HG03159 (cell line): ENCODE results near the gene SMG6.
A peak's percentile ranks its signal among the peaks of the same experiment; 100 is the strongest.
"Not testable (repeated sequence)": the region's sequence is repeated elsewhere in the genome, so short reads cannot be mapped to it uniquely, and the experiment has no call there.

ENCODE experiments used
- ATAC-seq: cut with Tn5 transposase; IDR thresholded peaks from one replicate; pipeline ENCODE4 v1.9.1; 2021; ENCODE audit warnings: mild to moderate bottlenecking, moderate library complexity; ENCODE audit not compliant: unreplicated experiment

The SMG6 gene

DNA sequence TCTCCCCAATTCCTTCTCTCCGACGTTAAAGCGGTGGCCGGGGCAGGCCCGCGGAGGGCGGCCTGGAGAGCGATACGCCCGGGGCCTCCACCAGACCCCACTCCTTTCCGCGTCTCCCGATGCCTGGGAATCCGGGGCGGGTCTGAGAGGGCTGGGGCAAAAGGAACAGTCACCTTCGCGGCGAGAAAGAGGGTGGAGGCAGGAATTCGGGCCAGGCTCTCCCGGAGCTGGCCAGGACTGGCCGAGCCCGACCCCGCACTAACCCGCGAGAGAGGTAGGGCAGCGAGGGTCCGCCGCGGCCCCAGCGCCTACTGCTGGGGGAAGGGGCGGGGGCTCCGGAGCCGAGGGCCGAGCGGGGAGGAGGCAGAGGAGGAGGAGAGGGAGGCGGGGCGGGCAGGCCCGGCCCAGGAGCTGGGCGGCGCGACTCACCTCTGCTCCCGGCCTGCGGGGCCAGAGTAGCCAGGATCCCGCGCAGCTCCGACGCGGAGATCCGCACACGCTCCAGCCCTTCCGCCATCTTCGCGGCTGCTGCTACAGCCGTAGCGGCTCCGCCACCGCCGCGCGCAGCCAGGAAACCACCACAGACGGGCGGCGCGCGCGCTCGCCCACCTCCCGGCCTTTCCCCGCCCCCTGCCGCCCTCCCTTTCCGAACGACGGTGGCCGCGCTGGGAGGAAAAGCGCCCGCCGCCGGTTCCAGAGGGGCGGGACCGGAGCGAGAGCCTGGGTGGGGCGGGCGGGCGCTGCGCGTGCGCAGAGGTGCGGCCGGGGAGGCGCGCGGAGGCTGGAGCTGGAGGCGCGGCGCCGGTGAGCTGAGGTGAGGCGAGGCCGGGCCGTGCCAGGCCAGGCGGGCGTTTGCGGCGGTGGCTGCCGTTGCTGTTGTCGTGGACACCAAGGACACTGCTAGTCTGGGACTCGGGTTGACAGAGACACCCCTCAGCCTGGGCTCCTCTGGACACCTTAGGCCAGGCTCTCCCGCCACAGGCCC, at the start of gene SMG6, which contains the start of gene SRR:
TSS of gene SMG6 (minus strand) at position 582 of the 985 bp plus-strand sequence. CDS start at position 517, 65 bp downstream.
TSS of gene SRR (plus strand) at position 747 of the 985 bp plus-strand sequence. CDS start 11,611 bp downstream, outside the sequence.
- peak; percentile 80 for ATAC-seq

DNA sequence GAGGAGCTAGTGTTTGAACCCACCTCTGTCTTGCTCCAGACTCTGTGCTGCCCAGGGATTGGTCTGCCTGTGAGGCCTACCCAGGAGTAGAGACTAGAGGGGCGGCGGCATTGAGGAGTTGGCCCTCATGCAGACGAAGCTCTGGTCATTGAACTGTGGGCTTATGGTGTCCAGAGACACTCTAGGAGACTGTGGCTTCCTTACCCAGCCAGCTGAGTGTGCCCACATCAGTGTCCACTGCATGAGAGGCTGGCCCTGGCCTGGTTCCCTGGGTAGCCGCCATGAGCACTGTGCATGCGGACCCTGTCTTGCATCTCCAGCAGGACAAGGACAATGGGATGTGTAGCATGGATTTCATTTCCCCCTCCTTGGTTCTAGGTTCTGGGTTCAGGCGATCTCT, 47.7 kb upstream of the SMG6 start:
- ATAC-seq, result no peak

DNA sequence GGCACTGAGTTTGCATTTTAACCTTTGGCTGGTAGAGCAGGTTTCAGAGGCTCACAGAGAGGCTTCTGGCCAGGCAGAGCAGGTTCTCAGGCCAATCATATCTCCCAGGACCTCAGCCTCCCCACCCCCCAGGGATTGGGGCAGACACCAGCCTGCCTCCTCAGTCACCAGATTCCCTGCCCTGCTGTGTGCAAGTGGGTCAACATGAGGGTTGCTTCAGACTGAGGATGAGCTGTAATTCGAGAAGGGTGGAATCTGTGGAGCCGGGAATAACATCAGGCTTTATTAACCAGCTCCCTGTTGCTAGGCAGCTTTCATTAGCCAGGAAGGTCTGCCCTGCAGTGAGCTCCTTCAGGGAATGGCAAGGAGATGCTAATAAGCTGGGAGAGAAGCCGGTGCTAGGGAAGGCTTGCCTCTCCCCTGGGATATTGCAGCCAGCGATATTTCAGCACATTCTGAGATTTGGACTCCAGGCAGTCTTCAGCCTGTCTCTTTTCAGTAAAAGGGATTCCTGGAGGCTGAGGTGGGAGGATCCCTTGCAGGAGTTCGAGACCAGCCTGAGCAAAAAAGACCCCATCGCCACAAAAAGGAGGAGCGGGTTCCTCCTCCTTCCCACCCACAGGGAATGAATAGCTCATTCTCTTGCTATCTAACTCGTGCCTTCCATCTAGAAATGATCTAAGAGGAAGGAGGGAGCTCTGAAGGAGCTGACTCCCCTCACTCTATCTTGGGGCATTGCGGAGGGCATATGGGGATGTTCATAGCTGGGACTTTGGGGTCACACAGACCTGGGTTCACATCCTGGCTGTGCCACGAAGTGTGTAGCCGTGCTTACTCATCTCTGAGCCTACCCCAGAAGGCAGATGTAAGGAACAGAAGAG, 44.5 kb upstream of the SMG6 start:
- ATAC-seq, result no peak

DNA sequence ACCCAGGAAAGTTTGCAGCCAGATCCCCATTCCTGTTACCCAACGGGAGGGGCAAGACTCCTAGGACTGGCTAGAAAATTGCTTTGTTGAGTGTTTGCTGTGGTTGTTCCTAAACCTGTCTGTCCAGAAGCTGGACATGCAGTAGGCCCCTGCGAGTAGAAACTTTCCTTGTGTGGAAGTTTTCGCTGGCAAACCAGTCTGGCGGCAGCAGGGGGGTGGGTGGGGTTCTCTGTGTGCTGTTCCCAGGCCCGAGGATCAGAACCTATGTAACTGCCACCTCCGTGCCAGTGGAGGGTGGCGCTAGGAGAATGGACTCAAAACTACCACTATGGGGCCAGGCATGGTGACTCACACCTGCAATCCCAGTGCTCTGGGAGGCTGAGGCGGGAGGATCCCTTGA, 42.9 kb upstream of the SMG6 start:
- no peak for ATAC-seq

DNA sequence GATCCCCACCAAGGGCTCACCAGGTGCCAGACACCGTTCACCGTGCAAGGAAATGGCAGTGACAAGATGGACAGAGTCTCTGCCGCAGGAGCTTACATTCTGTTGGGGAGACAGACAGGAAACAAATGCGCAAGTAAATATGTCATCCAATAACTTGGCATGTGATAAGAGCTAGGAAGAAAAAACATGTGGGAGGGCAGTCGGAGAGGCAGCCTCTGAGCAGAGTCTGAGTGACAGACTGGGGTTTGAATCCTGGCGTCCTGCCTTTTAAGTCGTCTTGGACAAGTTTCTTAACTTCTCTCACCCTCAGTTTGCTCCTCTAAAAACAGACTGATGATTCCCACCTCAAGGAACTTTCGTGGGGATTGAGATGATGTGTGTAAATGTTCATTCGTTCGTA, 40.9 kb upstream of the SMG6 start:
- no peak for ATAC-seq

DNA sequence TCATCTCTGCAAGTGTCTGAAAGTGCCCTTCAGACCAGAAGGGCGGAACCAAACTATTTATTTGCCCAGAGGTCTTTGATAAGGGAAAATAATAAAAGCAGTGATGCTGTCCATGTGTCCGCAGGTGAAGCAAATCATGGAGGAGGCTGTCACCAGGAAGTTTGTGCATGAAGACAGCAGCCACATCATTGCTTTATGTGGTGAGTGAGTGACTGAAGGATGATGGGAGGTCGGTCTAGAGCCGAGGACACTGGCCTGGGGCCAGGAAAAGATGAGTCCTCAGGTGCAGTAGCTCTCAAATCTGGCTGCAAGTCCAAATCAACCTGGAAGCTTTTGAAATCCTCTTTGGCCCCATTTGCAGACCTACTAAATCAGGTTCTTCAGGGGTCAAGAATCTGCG, 39.8 kb upstream of the SMG6 start:
- no peak for ATAC-seq

DNA sequence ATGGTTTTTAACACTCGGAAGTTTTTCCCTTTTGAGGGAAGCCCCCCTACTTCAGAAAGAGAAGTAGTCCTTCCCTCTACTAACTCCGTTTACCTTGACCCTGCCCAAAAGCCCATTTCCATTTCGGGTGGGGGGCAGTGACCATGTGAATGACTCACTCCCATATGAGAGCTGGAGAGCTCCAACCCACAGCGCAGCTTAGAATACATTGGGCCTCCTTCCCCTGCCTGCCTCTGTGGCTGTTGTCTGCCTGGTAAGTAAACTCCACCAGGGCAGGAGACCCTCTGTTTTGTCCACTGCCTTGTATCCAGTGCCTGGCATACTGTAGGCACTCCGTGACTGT, 34.7 kb upstream of the SMG6 start:
- no peak for ATAC-seq

DNA sequence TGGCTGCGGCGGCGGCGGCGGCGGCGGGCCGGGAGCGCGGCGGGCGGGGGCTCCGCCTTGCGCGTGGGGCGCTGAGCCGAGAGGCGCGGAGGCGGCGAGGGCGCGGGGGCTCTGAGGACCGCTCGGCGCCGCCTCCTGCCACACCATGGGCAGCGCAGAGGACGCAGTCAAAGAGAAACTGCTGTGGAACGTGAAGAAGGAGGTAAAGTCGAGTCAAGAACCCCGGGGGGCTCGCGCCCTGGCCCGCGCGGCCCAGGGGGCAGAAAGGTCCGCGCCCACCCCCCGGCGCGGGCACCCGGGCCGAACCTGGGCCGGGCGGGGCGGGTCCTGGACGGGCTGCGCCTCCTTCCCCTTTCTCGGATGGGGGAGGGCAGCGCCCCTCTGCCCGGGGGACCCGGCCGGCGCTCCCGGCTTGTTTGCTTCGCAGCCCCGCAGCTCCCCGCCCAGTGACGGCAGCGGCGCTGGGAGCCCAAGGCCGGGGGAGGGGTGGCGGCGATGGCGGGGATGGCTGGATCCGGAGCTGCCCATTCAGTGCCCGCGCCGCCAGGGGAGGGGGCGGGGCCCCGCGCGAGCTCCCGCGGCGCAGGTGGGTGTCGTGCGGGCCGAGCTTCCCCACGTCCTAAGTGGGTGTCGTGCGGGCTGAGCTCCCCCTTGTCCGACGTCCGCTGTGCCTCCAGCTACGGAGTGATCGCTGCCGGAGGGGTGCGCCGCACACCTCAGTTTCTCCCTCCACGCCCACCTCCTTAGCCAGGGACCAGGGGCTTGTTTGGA, 34.1 kb upstream of the SMG6 start:
- ATAC-seq, result peak; percentile 14

DNA sequence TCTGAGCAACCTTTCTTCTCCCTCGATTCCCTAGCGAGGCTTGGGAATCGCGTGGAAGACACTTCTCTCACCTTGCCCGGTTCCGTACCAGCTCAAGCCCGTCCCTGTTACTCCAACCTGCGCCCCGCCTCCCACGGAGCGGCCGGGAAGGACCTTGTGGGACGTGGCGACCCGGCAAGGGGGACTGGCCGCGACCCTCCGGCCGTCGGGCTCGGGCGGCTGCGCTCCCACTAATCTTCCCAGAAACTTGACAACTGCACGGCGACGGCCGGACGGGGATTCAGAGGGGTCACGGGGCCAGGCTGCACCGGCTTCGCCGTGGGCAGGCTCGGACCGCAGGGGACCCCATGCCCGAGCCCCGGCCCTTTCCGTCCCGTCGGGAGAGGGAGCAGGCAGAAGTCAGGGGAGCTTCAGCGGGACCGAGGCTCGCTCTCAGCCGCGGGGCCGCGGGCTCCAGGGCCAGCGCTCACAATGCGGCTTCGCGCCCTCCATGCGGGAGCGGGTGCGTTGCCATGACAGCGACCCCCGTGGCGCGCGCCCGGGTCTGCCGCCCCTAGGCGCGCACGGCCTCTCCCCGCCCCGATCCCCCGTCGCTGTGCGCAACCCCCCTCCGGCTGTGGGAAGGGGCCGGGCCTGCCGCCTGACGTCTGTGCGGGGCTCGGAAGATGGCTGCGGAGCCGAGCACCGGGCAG, 33.4 kb upstream of the SMG6 start, which contains the start of gene SGSM2:
TSS of gene SGSM2 (plus strand) at position 650 of the 692 bp plus-strand sequence. CDS start 188 bp downstream, outside the sequence.
- peak; percentile 34 for ATAC-seq

DNA sequence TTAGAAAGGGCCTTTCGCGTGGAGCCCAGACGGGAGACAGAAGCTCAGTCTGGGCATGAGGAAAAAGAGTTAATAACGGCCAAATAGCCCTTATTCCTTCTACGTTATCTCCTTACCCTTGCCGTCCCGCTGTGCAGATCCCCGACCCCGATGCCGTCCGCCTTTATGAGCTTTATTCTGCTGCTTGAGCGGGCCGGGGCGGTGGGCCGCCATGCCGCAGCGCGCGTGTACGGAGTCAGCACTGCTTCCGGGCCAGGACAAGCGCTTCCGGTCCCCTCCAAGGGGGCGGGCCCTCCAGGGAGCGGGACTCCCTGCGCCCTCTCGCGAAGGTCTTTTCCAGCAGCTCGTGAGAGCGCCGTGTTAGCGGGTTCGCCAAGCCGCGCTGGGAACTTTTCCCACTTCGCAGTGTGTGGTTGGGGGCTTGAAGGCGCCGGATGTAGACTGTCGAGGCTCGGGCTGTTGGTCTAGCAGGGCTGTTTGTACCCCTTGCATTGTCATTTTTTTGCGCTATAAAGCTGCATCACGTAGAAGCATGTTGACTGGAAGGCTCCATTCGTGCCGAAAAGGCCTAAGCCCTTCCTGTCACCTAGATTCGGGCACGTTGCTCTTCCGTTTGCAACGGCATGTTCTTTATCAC, 32.7 kb upstream of the SMG6 start, which contains the start of gene TSR1:
TSS of gene TSR1 (minus strand) at position 243 of the 637 bp plus-strand sequence. CDS start at position 213, 30 bp downstream.
- ATAC-seq, result peak; percentile 85

DNA sequence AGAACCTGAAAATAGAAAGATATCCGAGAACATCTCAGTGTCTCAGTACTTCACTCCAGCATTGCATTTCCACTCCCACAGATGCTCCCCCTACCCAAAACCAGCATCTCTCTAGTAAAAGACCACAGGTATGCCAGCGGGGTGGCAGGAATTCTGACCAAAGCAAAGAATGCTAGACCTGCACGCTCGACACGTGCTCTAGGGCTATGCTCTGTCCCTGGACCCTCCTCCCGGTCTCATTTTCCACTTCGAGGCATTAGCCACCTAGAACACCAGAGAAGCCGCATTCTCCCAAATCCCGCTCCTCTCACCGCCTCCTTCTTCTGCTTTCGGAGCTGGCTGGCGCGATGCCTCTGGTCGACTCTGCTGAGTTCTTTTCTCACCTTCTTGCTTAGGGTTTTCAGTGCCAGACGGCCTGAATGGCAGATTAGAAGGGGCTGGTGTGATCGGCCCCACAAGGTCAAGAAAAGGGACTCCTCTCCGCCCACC, 32.2 kb upstream of the SMG6 start:
- ATAC-seq, result no peak

DNA sequence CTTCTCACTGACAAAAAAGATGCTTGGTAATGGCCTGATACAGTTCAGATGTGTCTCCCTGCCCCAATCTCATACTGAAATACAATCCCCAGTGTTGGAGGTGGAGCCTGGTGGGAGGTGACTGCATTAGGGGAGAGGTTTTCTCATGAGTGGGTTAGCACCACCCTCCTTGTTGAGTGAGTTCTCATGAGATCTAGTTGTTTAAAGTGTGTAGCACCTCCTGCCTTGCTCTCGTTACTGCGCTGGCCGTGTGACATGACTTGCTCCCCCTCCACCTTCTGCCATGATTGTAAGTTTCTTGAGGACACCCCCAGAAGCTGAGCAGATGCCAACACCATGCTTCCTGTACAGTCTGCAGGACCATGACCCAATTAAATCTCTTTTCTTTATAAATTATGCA, 27.7 kb upstream of the SMG6 start:
- ATAC-seq, result no peak

DNA sequence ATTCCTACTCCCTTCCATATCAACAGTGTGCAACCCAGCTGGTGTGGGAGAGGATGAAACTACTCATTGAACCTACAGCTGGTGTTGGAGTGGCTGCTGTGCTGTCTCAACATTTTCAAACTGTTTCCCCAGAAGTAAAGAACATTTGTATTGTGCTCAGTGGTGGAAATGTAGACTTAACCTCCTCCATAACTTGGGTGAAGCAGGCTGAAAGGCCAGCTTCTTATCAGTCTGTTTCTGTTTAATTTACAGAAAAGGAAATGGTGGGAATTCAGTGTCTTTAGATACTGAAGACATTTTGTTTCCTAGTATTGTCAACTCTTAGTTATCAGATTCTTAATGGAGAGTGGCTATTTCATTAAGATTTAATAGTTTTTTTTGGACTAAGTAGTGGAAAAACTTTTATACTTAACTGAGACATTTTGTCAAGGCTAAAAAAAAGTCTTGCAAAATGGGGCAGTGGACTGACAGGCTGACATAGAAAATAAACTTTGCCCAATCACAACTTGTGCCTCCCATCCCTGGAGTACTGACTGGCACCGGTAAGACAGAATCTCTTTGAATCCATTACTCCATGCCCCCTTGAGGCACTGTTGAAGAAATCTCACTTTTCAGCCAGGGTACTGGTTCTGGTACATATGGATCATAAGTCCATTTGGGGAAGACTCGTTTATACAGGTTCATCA, 20.2 kb upstream of the SMG6 start:
- no peak for ATAC-seq

DNA sequence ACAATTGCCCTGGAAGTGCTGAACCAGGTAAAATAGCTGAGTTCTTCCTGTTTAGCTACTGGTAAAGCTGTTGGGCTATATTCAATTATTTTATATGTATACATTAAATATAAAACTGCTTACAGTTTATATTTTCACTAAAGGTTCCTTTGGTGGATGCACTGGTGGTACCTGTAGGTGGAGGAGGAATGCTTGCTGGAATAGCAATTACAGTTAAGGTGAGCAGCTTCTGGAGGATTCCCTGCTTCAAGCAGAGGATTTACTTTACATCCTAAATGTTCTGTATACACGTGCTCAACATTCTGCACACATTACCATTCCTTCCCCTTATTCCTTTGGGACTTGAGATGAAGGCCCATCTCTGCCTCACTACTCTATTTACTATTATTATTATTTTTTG, 17.8 kb upstream of the SMG6 start:
- ATAC-seq, result no peak

DNA sequence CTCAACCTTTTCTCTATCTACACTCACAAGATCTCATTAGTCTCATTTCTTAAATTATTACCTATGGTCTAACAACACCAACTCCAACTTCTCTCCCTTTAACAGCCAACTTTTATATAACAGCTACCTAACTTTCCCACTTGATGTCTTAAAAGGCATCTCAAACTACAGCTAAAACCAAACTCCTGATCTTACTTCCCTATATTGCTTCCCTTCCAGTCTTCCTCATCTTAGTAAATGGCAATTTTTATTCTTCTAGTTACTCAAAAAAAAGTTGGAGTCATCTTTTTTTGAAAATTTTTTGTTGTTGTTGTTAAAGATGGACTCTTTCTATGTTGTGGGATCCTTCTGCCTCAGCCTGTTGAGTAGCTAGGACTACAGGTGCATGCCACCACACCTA, 15.5 kb upstream of the SMG6 start:
- ATAC-seq, result no peak

DNA sequence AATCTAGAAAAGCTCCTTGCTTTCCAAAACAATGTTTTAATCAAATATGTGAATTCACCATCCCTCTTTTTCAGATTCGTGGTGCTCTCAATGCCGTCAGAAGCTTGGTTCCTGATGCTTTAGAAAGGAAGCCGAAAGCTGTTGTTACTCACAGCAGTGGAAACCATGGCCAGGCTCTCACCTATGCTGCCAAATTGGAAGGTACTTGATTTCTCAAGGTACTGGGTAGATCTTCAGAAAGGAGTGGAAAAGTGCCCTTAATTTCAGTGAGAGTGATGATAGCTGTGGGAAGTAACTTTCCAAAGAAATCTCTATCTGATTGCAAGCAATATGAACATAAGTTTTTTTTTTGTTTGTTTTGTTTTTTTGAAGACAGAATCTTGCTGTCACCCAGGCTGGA, 14.2 kb upstream of the SMG6 start:
- ATAC-seq, result no peak

DNA sequence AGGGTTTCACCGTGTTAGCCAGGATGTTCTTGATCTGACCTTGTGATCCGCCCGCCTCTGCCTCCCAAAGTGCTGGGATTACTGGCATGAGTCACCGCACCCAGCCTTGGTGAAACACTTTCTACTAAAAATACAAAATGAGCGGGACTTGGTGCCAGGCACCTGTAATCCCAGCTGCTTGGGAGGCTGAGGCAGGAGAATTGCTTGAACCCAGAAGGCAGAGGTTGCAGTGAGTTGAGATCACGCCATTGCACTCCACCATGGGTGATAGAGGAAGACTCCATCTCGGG, 13.3 kb upstream of the SMG6 start:
- ATAC-seq, result not testable (repeated sequence)

DNA sequence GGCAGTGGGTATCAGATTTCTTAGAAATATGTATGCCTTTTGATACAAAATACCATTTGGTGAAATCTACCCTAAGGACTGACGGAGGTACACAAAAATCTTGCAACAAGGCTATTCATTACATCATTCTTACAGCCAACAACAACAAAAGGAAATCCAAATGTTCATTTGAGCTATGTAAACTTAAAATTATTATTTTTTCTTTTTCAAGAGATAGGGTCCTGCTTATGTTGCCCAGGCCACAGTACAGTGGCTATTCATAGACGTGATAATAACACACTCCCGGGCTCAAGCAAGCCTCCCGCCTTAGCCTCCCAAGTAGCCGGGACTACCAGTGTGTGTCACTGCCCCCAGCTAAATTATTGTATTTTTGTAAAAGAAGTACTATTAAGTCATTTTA, 9.2 kb upstream of the SMG6 start:
- no peak for ATAC-seq
